Stimulated activated CD8-positive, alpha-beta memory T cell treated with anti-CD3 and anti-CD28 coated beads, Interleukin-4, amount 100 ng/mL, for 4 hours (primary cell): ENCODE data around the gene CSRP3.
"Not testable (repeated sequence)": the region's sequence is repeated elsewhere in the genome, so short reads cannot be mapped to it uniquely, and the experiment has no call there.

Experiments used
- DNase-seq, 2 donors: peaks; one replicate each; pipeline ENCODE4 v3.0.0-alpha.2; 2020; ENCODE audit warnings: low read depth in 2 of 2, low spot score in 1 of 2

The CSRP3 gene

GRCh38 chr11:19187114-19187832, 14.5 kb downstream of the CSRP3 start:
- no peak for DNase-seq

DNA sequence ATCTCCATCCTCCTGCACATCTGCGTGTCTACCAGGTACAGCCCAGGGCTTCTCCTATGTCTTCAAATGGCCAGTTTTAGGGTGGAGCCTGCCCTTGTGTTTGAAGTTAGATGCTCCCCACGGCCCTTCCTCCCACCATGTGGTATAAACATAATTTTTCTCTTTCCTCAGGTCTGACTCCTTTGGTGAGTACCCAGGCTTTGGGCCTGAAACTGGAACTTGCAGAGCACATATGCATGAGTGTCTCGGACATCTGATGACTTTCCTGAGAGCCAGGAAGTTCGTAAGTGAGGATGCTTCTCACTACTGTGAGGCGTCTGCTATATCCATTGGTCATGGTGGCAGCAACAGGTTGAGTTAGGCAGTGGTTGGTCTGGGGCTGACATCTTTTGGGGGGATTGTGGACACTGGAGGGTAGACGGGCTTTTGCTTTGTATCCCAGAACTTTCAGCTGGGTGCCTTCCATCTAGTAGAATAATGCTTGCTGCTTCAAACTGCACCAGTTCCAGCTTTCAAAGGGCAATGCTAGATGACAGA, 16.2 kb downstream of the CSRP3 start:
- DNase-seq: no peak

DNA sequence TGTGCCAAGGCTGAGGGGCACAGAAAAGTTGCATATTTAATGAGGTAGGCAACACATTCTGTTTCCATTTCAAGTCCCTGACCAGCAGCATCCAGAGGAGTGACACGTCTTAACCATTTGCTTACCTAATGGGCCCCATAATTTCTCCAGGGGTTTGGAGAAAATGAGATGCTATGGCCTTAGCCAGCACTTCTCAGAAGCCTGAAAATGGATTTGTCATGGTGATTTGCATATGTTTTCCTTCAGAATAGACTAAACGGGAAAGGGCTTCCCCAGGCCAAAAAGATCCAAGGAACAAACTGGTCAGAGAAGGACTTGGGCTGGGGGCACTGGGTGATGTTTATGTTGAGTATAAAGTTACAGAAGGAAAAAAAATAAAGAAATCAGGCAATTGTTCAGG, 16.7 kb downstream of the CSRP3 start:
- DNase-seq: no peak

DNA sequence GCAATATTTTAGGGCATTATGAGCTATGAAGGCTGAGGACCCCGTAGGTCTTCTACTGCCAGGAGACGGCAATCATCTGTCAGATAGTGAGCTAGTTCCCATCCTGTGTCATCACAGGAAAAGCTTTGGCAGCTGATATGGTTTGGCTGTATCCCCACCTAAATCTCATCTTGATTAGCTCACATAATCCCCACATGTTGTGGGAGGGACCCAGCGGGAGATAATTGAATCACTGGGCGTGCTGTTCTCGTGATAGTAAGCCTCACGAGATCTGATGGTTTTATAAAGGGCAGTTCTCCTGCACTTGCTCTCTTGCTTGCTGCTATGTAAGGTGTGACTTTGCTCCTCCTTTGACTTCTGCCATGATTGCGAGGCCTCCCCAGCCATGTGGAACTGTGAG, 18.1 kb downstream of the CSRP3 start:
- no peak for DNase-seq

DNA sequence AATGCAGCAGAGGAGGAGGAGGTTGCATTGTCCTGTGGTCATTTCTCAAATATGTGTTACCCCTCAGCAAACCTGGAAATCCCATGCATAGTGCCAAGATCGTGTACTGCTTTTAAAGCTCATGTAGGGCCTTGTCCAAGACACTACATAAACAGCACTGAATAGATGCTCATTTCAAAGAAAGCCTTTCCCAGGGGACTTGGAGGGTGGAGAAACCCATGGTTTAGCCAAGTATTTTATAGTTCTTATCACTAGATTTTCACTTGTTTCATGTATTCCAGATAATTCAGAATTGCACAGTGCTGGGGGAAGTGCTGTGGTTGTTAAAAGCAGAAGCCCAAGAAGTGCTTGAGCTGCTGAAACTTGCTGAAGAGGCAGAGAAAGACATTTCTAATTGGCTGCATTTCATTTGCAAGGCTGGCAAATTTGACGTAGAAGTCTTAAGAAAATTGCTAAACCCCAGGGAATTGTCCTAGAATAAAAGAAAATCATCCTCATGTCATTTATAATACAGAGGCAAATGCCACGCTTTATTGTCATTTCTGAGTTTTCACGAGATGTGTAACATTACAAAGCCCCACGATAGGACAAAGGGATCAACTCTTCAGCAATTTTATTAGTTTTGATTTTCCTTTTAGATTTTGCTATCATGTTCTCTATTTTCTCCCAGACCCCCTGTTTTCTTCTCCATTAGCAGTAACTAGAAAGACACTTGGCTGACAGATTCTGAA, 20.1 kb downstream of the CSRP3 start:
- DNase-seq: no peak

DNA sequence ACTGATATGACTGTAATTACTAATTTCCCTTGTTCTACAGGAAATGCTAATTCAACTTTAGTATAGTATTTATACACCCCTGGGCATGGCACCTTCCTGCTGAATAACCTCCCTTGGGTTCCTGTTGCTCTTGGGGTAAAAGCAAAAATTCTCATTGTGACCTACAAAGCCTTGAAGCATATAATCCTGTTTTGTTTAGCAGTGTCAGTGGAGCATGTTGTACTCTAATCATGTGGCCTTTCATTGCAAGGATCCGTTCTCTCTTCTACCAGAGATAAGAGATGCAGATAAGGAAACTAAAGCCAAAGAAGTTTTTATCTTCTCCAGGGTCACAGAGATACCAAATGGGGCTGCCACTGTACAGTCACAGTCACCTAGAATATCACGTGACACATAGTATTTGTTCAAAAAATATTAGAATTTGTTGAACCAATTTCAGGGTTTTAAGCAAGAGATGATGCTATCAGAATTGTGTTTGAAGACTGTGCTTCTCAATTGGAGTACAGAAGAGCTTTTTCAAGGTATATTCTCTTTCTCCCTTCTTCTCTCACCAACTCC, 25.1 kb downstream of the CSRP3 start:
- DNase-seq: no peak

- no peak for DNase-seq
Observed at GRCh38 chr11:19173964-19174638, 27.7 kb downstream of the CSRP3 start.

GRCh38 chr11:19173004-19173689, 28.6 kb downstream of the CSRP3 start:
- DNase-seq: no peak

DNA sequence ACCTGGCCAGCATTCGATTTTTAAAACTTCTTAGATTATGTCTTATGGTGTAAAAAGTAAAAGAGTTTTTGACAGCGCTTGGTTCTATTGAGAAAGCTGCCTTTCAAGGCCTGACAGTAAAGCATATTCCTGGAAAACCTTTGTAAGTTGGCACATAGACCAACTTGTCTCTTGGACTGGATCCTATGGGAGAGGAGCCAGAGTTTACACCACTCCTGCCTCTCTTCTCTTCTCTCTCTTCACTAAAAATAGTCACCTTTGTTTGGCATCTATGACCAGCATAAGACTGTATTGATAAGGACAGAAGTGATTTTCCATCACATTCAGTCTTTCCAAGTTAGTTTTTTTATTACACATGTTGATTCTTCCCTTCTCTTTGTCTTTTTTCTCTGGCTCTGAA, 33.7 kb downstream of the CSRP3 start:
- DNase-seq: no peak

- no peak for DNase-seq
Observed at GRCh38 chr11:19164881-19165280, 36.9 kb downstream of the CSRP3 start.

- no peak for DNase-seq
Observed at GRCh38 chr11:19164230-19164855, 37.4 kb downstream of the CSRP3 start.

DNA sequence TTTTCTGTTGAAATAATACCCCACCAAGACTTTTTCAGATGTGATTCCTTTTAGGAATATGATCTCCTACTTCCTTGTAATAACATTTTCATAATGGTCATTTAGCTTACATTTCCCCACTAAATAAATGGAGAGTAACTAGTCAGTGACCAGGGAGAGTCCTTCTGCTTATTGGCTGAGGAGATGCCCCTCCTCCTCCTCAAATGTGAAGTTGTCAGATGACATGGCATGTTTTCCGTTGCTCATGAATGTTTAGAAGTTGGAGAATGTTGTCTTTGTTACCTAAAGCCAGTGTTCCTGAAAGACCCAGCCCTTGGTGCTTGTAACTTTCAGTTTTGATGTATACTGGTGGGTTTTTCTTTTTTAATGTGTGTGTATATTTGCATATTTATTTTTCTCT, 38.2 kb downstream of the CSRP3 start:
- no peak for DNase-seq

- DNase-seq: no peak
Observed at GRCh38 chr11:19162951-19163505, 38.8 kb downstream of the CSRP3 start.

DNA sequence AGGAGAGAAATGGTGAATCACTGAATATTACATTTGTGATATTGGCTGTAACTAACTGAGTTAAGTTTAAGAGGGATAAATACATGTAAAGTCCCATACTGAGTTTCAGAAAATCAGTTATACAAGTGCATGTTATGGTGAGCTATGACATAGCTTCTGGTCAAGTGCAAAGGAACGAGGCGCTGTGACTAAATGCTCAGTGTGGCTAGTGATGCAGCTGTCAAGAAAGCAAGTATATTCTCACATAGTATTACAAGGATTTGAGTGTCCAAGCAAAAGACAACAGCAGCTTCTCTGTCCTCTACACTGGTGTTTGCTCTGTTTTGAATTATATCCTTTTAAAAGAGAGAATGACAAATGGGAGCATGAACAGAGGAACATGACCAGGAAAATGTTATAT, 40.1 kb downstream of the CSRP3 start:
- no peak for DNase-seq

GRCh38 chr11:19160847-19161246, 40.9 kb downstream of the CSRP3 start:
- DNase-seq: no peak

GRCh38 chr11:19156892-19157291, 44.9 kb downstream of the CSRP3 start:
- no peak for DNase-seq

DNA sequence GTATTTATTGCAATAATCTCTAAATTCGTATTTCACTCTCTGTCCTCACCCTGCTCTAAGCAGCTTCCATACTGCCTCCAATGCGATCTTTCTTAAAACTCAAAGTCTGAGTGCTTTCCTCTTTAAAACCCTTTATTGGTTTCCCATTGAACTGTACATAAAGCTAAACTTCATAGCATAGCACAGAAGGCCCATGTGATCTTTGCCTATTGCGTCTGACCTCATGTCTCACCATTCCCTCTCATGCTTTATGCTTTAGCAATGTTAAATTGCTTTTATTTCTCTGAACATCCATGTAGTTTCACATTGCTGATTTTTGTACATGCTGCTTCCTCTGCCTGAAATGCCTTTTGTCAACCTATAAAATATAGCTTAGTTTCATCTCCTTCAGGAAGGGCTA, 56.5 kb downstream of the CSRP3 start:
- no peak for DNase-seq

GRCh38 chr11:19136884-19137283, 64.9 kb downstream of the CSRP3 start:
- DNase-seq: not testable (repeated sequence)

DNA sequence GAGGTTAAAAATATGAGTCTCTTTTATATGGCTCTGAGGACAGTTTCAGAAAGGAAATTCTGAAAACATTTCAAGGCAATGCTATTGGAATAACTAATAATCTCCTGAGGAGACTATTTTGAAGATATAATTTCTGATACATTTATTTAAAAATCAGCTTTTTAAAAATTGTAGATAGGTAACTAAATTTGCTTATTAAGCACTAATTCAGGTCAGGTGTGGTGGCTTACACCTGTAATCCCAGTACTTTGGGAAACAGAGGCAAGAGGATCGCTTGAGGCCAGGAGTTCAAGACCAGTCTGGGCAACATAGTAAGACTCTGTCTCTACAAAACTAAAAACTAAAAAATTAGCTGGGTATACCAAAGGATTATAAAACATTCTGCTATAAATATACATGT, 67.8 kb downstream of the CSRP3 start:
- DNase-seq: no peak
